Ishikawa (cell line): ENCODE data around the gene RAPGEF5.

Source experiments
- CREB1 ChIP-seq: IDR thresholded peaks from 2 replicates; pipeline ENCODE4 v1.6.1; 2012; ENCODE audit warnings: low read depth
- EGR1 ChIP-seq: IDR thresholded peaks from 2 replicates; pipeline ENCODE4 v1.6.1; 2012
- TAF1 ChIP-seq: IDR thresholded peaks from 2 replicates; pipeline ENCODE4 v1.6.1; 2012; ENCODE audit warnings: low read depth, mild to moderate bottlenecking
- TCF12 ChIP-seq: IDR thresholded peaks from 2 replicates; pipeline ENCODE4 v1.6.1; 2012; ENCODE audit warnings: low read depth
- YY1 ChIP-seq: IDR thresholded peaks from 2 replicates; pipeline ENCODE4 v1.6.1; 2012; ENCODE audit warnings: low read depth
- TF ChIP-seq, protein P1 (sequence below): IDR thresholded peaks from 2 replicates; pipeline ENCODE4 v1.6.1; 2012; ENCODE audit warnings: low read depth, mild to moderate bottlenecking

DNA sequence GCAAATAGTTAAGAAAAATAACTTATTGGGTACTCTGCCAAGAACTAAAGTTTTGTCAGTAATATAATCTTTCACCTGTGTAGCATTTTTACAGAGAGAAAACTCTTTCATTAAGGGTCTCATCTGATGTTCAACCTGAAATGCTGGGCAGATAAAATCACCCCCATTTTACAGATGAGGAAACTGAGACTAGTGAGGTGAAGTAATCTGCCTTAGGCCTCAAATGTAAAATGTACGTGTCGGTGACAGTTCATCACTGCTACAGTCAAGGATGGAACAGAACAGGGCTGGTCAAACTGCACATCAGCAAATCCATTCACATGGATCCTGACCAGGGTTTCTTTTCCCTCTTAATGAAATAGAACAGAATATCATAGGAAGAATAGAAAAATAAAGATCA is 121.8 kb downstream of the RAPGEF5 start:
- TF ChIP-seq CREB1 (no peak), YY1 (no peak), EGR1 (no peak), TCF12 (no peak), TAF1 (no peak)
- TF ChIP-seq, protein P1, sequence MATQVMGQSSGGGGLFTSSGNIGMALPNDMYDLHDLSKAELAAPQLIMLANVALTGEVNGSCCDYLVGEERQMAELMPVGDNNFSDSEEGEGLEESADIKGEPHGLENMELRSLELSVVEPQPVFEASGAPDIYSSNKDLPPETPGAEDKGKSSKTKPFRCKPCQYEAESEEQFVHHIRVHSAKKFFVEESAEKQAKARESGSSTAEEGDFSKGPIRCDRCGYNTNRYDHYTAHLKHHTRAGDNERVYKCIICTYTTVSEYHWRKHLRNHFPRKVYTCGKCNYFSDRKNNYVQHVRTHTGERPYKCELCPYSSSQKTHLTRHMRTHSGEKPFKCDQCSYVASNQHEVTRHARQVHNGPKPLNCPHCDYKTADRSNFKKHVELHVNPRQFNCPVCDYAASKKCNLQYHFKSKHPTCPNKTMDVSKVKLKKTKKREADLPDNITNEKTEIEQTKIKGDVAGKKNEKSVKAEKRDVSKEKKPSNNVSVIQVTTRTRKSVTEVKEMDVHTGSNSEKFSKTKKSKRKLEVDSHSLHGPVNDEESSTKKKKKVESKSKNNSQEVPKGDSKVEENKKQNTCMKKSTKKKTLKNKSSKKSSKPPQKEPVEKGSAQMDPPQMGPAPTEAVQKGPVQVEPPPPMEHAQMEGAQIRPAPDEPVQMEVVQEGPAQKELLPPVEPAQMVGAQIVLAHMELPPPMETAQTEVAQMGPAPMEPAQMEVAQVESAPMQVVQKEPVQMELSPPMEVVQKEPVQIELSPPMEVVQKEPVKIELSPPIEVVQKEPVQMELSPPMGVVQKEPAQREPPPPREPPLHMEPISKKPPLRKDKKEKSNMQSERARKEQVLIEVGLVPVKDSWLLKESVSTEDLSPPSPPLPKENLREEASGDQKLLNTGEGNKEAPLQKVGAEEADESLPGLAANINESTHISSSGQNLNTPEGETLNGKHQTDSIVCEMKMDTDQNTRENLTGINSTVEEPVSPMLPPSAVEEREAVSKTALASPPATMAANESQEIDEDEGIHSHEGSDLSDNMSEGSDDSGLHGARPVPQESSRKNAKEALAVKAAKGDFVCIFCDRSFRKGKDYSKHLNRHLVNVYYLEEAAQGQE: no peak
